H9 (cell line): ENCODE data around the gene TPPP3. TPM values are rescaled to one million over a fixed set of nuclear protein-coding genes. Genes with fewer than 3 reads are reported as not detected.
A peak's percentile ranks its signal among the peaks of the same experiment; 100 is the strongest.

ENCODE experiments used
- DNase-seq: peaks from one replicate; pipeline ENCODE4 v3.0.0-alpha.2; 2017
- H2AFZ ChIP-seq: one replicate; pipeline ENCODE4 v1.6.1; 2013; ENCODE audit warnings: mild to moderate bottlenecking, low read length, control low read depth, moderate library complexity
- H2AK5ac ChIP-seq: 2 replicates; pipeline ENCODE4 v1.6.1; 2013; ENCODE audit warnings: low read length, control low read depth, mixed read lengths; ENCODE audit not compliant: insufficient read length
- H2BK120ac ChIP-seq: one replicate; pipeline ENCODE4 v1.6.1; 2013; ENCODE audit warnings: low read depth, mild to moderate bottlenecking, low read length, control low read depth, inconsistent platforms; ENCODE audit not compliant: poor library complexity, severe bottlenecking
- H2BK12ac ChIP-seq: 2 replicates; pipeline ENCODE4 v1.6.1; 2013; ENCODE audit warnings: low read length, control low read depth, mixed read lengths, low read depth; ENCODE audit not compliant: insufficient read length
- H2BK15ac ChIP-seq: 2 replicates; pipeline ENCODE4 v1.6.1; 2013; ENCODE audit warnings: low read depth, low read length, control low read depth
- H2BK20ac ChIP-seq: one replicate; pipeline ENCODE4 v1.6.1; 2013; ENCODE audit warnings: low read depth, mild to moderate bottlenecking, low read length, control low read depth, inconsistent platforms; ENCODE audit not compliant: poor library complexity, severe bottlenecking
- H2BK5ac ChIP-seq: 2 replicates; pipeline ENCODE4 v1.6.1; 2013; ENCODE audit warnings: low read length, control low read depth, mixed read lengths; ENCODE audit not compliant: insufficient read length
- H3K14ac ChIP-seq: 2 replicates; pipeline ENCODE4 v1.6.1; 2013; ENCODE audit warnings: low read length, control low read depth; ENCODE audit not compliant: insufficient read depth
- H3K18ac ChIP-seq: 2 replicates; pipeline ENCODE4 v1.6.1; 2013; ENCODE audit warnings: low read depth, mild to moderate bottlenecking, mixed read lengths, low read length, control low read depth; ENCODE audit not compliant: insufficient read length
- H3K23ac ChIP-seq: 2 replicates; pipeline ENCODE4 v1.6.1; 2013; ENCODE audit warnings: low read length, control low read depth, mixed read lengths, low read depth; ENCODE audit not compliant: insufficient read length
- H3K23me2 ChIP-seq: 2 replicates; pipeline ENCODE4 v1.6.1; 2013; ENCODE audit warnings: low read depth, mild to moderate bottlenecking, mixed read lengths, low read length, control low read depth; ENCODE audit not compliant: insufficient read length, poor library complexity, severe bottlenecking
- H3K27ac ChIP-seq: 2 replicates; pipeline ENCODE4 v1.5.1; 2013; ENCODE audit warnings: low read length, control low read depth, mixed read lengths, low read depth; ENCODE audit not compliant: insufficient read length
- H3K27me3 ChIP-seq: 2 replicates; pipeline ENCODE4 v1.6.1; 2013; ENCODE audit warnings: low read length, control low read depth, inconsistent platforms; ENCODE audit not compliant: insufficient read depth
- H3K4ac ChIP-seq: 2 replicates; pipeline ENCODE4 v1.6.1; 2013; ENCODE audit warnings: low read depth, mild to moderate bottlenecking, control low read depth, inconsistent platforms, low read length, moderate library complexity
- H3K4me1 ChIP-seq: 2 replicates; pipeline ENCODE4 v1.6.1; 2013; ENCODE audit warnings: low read length, control low read depth, inconsistent platforms; ENCODE audit not compliant: insufficient read depth
- H3K4me2 ChIP-seq: 2 replicates; pipeline ENCODE4 v1.6.1; 2013; ENCODE audit warnings: low read length, control low read depth, mixed read lengths; ENCODE audit not compliant: insufficient read length, insufficient read depth
- H3K56ac ChIP-seq: 2 replicates; pipeline ENCODE4 v1.6.1; 2013; ENCODE audit warnings: low read depth, mild to moderate bottlenecking, mixed read lengths, low read length, control low read depth; ENCODE audit not compliant: insufficient read length
- H3K79me1 ChIP-seq: 2 replicates; pipeline ENCODE4 v1.6.1; 2013; ENCODE audit warnings: low read depth, mild to moderate bottlenecking, moderate library complexity, low read length, control low read depth, inconsistent platforms; ENCODE audit not compliant: insufficient read depth, poor library complexity, severe bottlenecking
- H3K79me2 ChIP-seq: 2 replicates; pipeline ENCODE4 v1.6.1; 2013; ENCODE audit warnings: low read length, control low read depth, inconsistent platforms; ENCODE audit not compliant: insufficient read depth
- H3K9ac ChIP-seq: 2 replicates; pipeline ENCODE4 v1.6.1; 2013; ENCODE audit warnings: low read length, control low read depth, mixed read lengths; ENCODE audit not compliant: insufficient read length; ENCODE audit errors: extremely low read depth
- H3K9me3 ChIP-seq: one replicate; pipeline ENCODE4 v1.6.1; 2013; ENCODE audit warnings: low read depth, low read length, inconsistent platforms; ENCODE audit not compliant: control insufficient read depth
- H3T11ph ChIP-seq: one replicate; pipeline ENCODE4 v1.6.1; 2013; ENCODE audit warnings: mild to moderate bottlenecking, low read length, control low read depth, inconsistent platforms
- H4K20me1 ChIP-seq: one replicate; pipeline ENCODE4 v1.6.1; 2013; ENCODE audit not compliant: control insufficient read depth, insufficient read length, insufficient read depth
- H4K5ac ChIP-seq: 2 replicates; pipeline ENCODE4 v1.6.1; 2013; ENCODE audit warnings: low read depth, mild to moderate bottlenecking, mixed read lengths, low read length, control low read depth; ENCODE audit not compliant: insufficient read length
- H4K8ac ChIP-seq: replicated peaks from 2 replicates; pipeline ENCODE4 v1.6.1; 2013; ENCODE audit warnings: low read length, control low read depth, mixed read lengths, low read depth; ENCODE audit not compliant: insufficient read length
- H4K91ac ChIP-seq: 2 replicates; pipeline ENCODE4 v1.6.1; 2013; ENCODE audit warnings: low read depth, mild to moderate bottlenecking, moderate library complexity, mixed read lengths, low read length, control low read depth; ENCODE audit not compliant: insufficient read length
- H3K27ac Mint-ChIP-seq, 3 experiments: 2 replicates in 2 of 3; 3 replicates in 1 of 3; pipeline ENCODE4 v1.8.0; 2020 to 2021; ENCODE audit warnings: mixed read lengths in 3 of 3, mild to moderate bottlenecking in 1 of 3, moderate library complexity in 1 of 3
- H3K27me3 Mint-ChIP-seq: 2 replicates; pipeline ENCODE4 v1.8.0; 2021; ENCODE audit warnings: low read depth, mild to moderate bottlenecking, moderate library complexity, mixed read lengths
- H3K36me3 Mint-ChIP-seq, 3 experiments: 2 replicates in 2 of 3; 3 replicates in 1 of 3; pipeline ENCODE4 v1.8.0; 2020 to 2021; ENCODE audit warnings: low read depth in 3 of 3, mixed read lengths in 3 of 3; ENCODE audit not compliant: insufficient read depth in 1 of 3
- H3K4me1 Mint-ChIP-seq, 2 experiments: 2 replicates each; pipeline ENCODE4 v1.8.0; 2020; ENCODE audit warnings: mixed read lengths in 2 of 2
- H3K4me3 Mint-ChIP-seq, 2 experiments: 2 replicates in 1 of 2; 3 replicates in 1 of 2; pipeline ENCODE4 v1.8.0; 2020 to 2021; ENCODE audit warnings: mild to moderate bottlenecking in 2 of 2, mixed read lengths in 2 of 2, moderate library complexity in 1 of 2
- H3K9me3 Mint-ChIP-seq, 2 experiments: 2 replicates in 1 of 2; 3 replicates in 1 of 2; pipeline ENCODE4 v1.8.0; 2020; ENCODE audit warnings: mild to moderate bottlenecking in 2 of 2, mixed read lengths in 2 of 2, moderate library complexity in 1 of 2
- CTCF ChIP-seq: fragments of 200-600 bp; sonication (generic); conservative IDR thresholded peaks from 3 replicates; pipeline ENCODE4 v1.8.0; 2021; ENCODE audit warnings: antibody characterized with exemption, mild to moderate bottlenecking
- WGBS: extraction: QIAGEN DNeasy Blood & Tissue Kit; methylation state at CpG from one replicate; pipeline ENCODE4 v1.1.7; 2013; ENCODE audit warnings: missing lambda C conversion rate, low lambda C conversion rate, mixed read lengths; ENCODE audit not compliant: insufficient read length; ENCODE audit errors: extremely low coverage; 5-methylcytosine and 5-hydroxymethylcytosine counted together
- total RNA-seq: library from RNA; stranded (reverse); gene quantifications from 2 replicates; pipeline ENCODE4 v1.2.1, GENCODE V29; 2021

The TPPP3 gene
- total RNA-seq, 1 experiment from 2014 or later, result 0.79 TPM

GRCh38 chr16:67430504-67430976 is 37.2 kb upstream of the TPPP3 start:
- Histone ChIP-seq H2BK20ac (no peak overlapping the region), H3T11ph (no peak overlapping the region), H4K91ac (no peak overlapping the region), H4K20me1 (no peaks in the 10 kb centered on the region), H4K8ac (no peak overlapping the region), H3K18ac (peak overlapping the region; percentile 85), H3K23me2 (peaks cover 17% of the 10 kb centered on the region), H2BK5ac (no peak overlapping the region), H3K27me3 (no peaks in the 10 kb centered on the region; the same call in 1 of the 2 replicates), H3K4me1 (peaks cover 13% of the 10 kb centered on the region; the same call in 1 of the 2 replicates), H3K79me2 (no peaks in the 10 kb centered on the region; the same call in 1 of the 2 replicates), H3K23ac (no peak overlapping the region), H3K4ac (no peak overlapping the region), H3K14ac (peak overlapping the region; percentile 62), H2BK12ac (no peak overlapping the region), H3K9me3 (no peaks in the 10 kb centered on the region), H3K4me2 (peak overlapping the region; percentile 67), H2BK120ac (no peak overlapping the region), H4K5ac (no peak overlapping the region), H2BK15ac (no peak overlapping the region), H3K79me1 (no peaks in the 10 kb centered on the region), H2AK5ac (no peak overlapping the region), H3K9ac (peak overlapping the region; percentile 11), H3K56ac (no peak overlapping the region), H3K27ac (no peak overlapping the region), H2AFZ (no peak overlapping the region)
- Mint-ChIP-seq H3K27me3 (peaks cover 16% of the 10 kb centered on the region), H3K36me3 (peaks cover 0 to 5% (median 2%) of the 10 kb centered on the region in 3 experiments; a peak in 3 of 7 replicates), H3K4me3 (peak overlapping the region; percentile 80 to 90), H3K4me1 (peaks cover 62 to 63% of the 10 kb centered on the region in 2 experiments), H3K9me3 (no peaks in the 10 kb centered on the region), H3K27ac (peak overlapping the region in 1 of 3 experiments; percentile 81; a peak in 1 of 7 replicates)
- WGBS, result no CpG with 5 or more reads among the region's 53 CpGs
- DNase-seq, result no peak
- TF ChIP-seq CTCF, result no peak
